Keratinocyte (primary cell): ENCODE measurements around the gene KLK15. TPM values are rescaled to one million over a fixed set of nuclear protein-coding genes. Genes with fewer than 3 reads are reported as not detected.
A peak's percentile ranks its signal among the peaks of the same experiment; 100 is the strongest.

Experiments
- DNase-seq: peaks from one replicate; pipeline ENCODE4 v3.0.0-alpha.2; 2011; ENCODE audit warnings: low read depth, missing footprints, low spot score
- FAIRE-seq: peaks from 2 replicates; lab custom pipeline; 2011; peaks lifted over from hg19 to GRCh38; lab: Jason Lieb, UNC
- H2AFZ ChIP-seq: 2 replicates; pipeline ENCODE4 v1.6.0; 2012; ENCODE audit warnings: low read length, control low read depth, inconsistent platforms; ENCODE audit not compliant: control insufficient read depth
- H3K27ac ChIP-seq: 2 replicates; pipeline ENCODE4 v1.5.1; 2011; ENCODE audit warnings: low read length; ENCODE audit not compliant: control insufficient read depth, insufficient read depth
- H3K27me3 ChIP-seq: 3 replicates; pipeline ENCODE4 v1.6.0; 2011; ENCODE audit warnings: low read length; ENCODE audit not compliant: control insufficient read depth, insufficient read depth; ENCODE audit errors: extremely low read depth
- H3K36me3 ChIP-seq, 2 experiments: 2 replicates in 1 of 2; 3 replicates in 1 of 2; pipeline ENCODE4 v1.5.1; 2011; ENCODE audit warnings: low read length in 2 of 2, mild to moderate bottlenecking in 1 of 2; ENCODE audit not compliant: control insufficient read depth in 2 of 2, insufficient read depth in 2 of 2; ENCODE audit errors: extremely low read depth in 1 of 2
- H3K4me1 ChIP-seq: 3 replicates; pipeline ENCODE4 v1.5.1; 2011; ENCODE audit warnings: low read length; ENCODE audit not compliant: control insufficient read depth, insufficient read depth; ENCODE audit errors: extremely low read depth
- H3K4me2 ChIP-seq: 3 replicates; pipeline ENCODE4 v1.6.0; 2011; ENCODE audit warnings: low read depth, low read length; ENCODE audit not compliant: control insufficient read depth, insufficient read depth; ENCODE audit errors: extremely low read depth
- H3K4me3 ChIP-seq, 3 experiments: fragments of 200-600 bp in 1 of 3; sonication (generic) in 1 of 3; 2 replicates in 2 of 3; 3 replicates in 1 of 3; pipeline ENCODE4 v1.5.1; 2011 to 2016; ENCODE audit warnings: low read length in 3 of 3, mild to moderate bottlenecking in 3 of 3, control low read depth in 2 of 3, inconsistent platforms in 1 of 3, low read depth in 1 of 3, mixed read lengths in 1 of 3, mixed run types in 1 of 3, moderate library complexity in 1 of 3; ENCODE audit not compliant: control insufficient read depth in 2 of 3, insufficient read depth in 2 of 3; ENCODE audit errors: extremely low read depth in 1 of 3
- H3K79me2 ChIP-seq: 2 replicates; pipeline ENCODE4 v1.6.0; 2012; ENCODE audit warnings: low read length; ENCODE audit not compliant: control insufficient read depth, insufficient read depth
- H3K9ac ChIP-seq: 3 replicates; pipeline ENCODE4 v1.6.0; 2011; ENCODE audit warnings: low read length; ENCODE audit not compliant: control insufficient read depth, insufficient read depth; ENCODE audit errors: extremely low read depth
- H3K9me1 ChIP-seq: 3 replicates; pipeline ENCODE4 v1.6.0; 2011; ENCODE audit warnings: low read length; ENCODE audit not compliant: control insufficient read depth, insufficient read depth; ENCODE audit errors: extremely low read depth
- H3K9me3 ChIP-seq: 2 replicates; pipeline ENCODE4 v1.5.1; 2012; ENCODE audit warnings: low read depth, low read length; ENCODE audit not compliant: control insufficient read depth
- H4K20me1 ChIP-seq: 3 replicates; pipeline ENCODE4 v1.6.0; 2011; ENCODE audit warnings: low read length; ENCODE audit not compliant: control insufficient read depth, insufficient read depth; ENCODE audit errors: extremely low read depth
- CTCF ChIP-seq, 3 experiments: IDR thresholded peaks in 1 of 3; conservative IDR thresholded peaks in 1 of 3; optimal IDR thresholded peaks in 1 of 3; 2 replicates in 2 of 3; 3 replicates in 1 of 3; pipeline versions ENCODE3 to v1.5.1; 2011; ENCODE audit warnings: low read length in 3 of 3, mild to moderate bottlenecking in 3 of 3, moderate library complexity in 2 of 3, control low read depth in 1 of 3, inconsistent platforms in 1 of 3; ENCODE audit not compliant: insufficient read depth in 2 of 3; ENCODE audit errors: extremely low read depth in 1 of 3
- EZH2 ChIP-seq: IDR thresholded peaks from one replicate; pipeline ENCODE4 v1.6.1; 2012; ENCODE audit warnings: inconsistent platforms, mild to moderate bottlenecking, low read length, moderate library complexity
- dilution Hi-C: fragments of 300-500 bp; cut with MboI; formaldehyde crosslinking; loops from one replicate; pipeline ENCODE4 v1.7.0; 2020; ENCODE audit warnings: low sequenced_read_pairs; ENCODE audit not compliant: extremely low pct_ligation_motif_present
- polyA plus RNA-seq, 5 experiments: library from polyadenylated mRNA; depleted of rRNA in 3 of 5; stranded (reverse) in 3 of 5; stranded (forward) in 1 of 5; unstranded in 1 of 5; fragments of >200 nt; gene quantifications; 1 replicate in 1 of 5; 2 replicates in 3 of 5; 3 replicates in 1 of 5; pipeline versions ENCODE4 v1.2.1 to v1.2.3, GENCODE V29; 2011 to 2012; ENCODE audit warnings: missing spikeins in 2 of 5, low read depth in 1 of 5, low replicate concordance in 1 of 5

Gene KLK15
- polyA plus RNA-seq, 1 donor (not counting 4 experiments of a cell fraction or from before 2014, with no cell fraction given) = not detected

- Histone ChIP-seq H3K4me2 (no peak overlapping the region), H3K27ac (no peak overlapping the region), H2AFZ (no peak overlapping the region), H3K9ac (no peak overlapping the region), H3K9me1 (no peaks in the 10 kb centered on the region), H4K20me1 (no peaks in the 10 kb centered on the region), H3K9me3 (no peaks in the 10 kb centered on the region), H3K79me2 (no peaks in the 10 kb centered on the region), H3K4me3 (no peak overlapping the region), H3K27me3 (peaks cover 24% of the 10 kb centered on the region), H3K36me3 (no peaks in the 10 kb centered on the region), H3K4me1 (no peaks in the 10 kb centered on the region)
- TF ChIP-seq EZH2 = no peak
- TF ChIP-seq CTCF (optimal IDR thresholded peaks at IDR 0.05 in 1 of 3, IDR thresholded peaks at IDR 0.05 in 1 of 3, conservative IDR thresholded peaks at IDR 0.05 in 1 of 3; ENCODE audit: extremely low read depth in 1 of 3, insufficient read depth in 2 of 3, low read length in 3 of 3) = no peak
- dilution Hi-C loops = no loop called here
- DNase-seq = no peak
- FAIRE-seq = no peak
Measured at GRCh38 chr19:50875795-50876422, 42.5 kb upstream of the KLK15 start.

DNA sequence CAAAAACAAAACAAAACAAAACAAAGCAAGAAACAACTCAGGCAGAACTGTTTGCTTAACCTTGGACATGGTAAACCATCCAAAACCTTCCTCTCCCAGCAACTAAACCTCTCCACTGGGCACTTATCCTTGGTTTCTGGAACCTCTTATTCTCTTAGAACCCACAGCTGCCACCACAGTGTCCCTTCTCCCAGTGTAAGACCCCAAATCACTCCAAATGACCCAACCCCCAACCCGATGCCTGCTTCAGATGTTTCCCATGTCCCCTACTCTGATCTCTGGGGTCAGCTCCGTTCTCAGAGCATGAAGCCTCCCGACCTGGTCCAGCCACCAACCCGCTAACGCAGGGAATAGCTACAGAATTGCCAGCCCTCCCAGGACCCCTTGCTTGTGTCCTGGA is 40.8 kb upstream of the KLK15 start:
- Histone ChIP-seq H3K27ac (no peak overlapping the region), H3K36me3 (no peaks in the 10 kb centered on the region), H2AFZ (no peak overlapping the region), H3K9me3 (no peaks in the 10 kb centered on the region), H3K9ac (no peak overlapping the region), H3K4me2 (no peak overlapping the region), H3K9me1 (no peaks in the 10 kb centered on the region), H3K4me1 (no peaks in the 10 kb centered on the region), H3K4me3 (no peak overlapping the region), H3K27me3 (peaks cover 27% of the 10 kb centered on the region), H4K20me1 (no peaks in the 10 kb centered on the region), H3K79me2 (no peaks in the 10 kb centered on the region)
- DNase-seq (no peak), FAIRE-seq (no peak)
- peak; percentile 21 for TF ChIP-seq EZH2
- no peak for TF ChIP-seq CTCF (optimal IDR thresholded peaks at IDR 0.05 in 1 of 3, IDR thresholded peaks at IDR 0.05 in 1 of 3, conservative IDR thresholded peaks at IDR 0.05 in 1 of 3; ENCODE audit: extremely low read depth in 1 of 3, insufficient read depth in 2 of 3, low read length in 3 of 3)
- dilution Hi-C loops = no loop called here
